HG03066 (cell line): ENCODE measurements around the gene ARHGEF38.
"Not testable (repeated sequence)": the region's sequence is repeated elsewhere in the genome, so short reads cannot be mapped to it uniquely, and the experiment has no call there.

Experiments used
- ATAC-seq: cut with Tn5 transposase; IDR thresholded peaks from one replicate; pipeline ENCODE4 v1.9.1; 2021; ENCODE audit warnings: low read depth; ENCODE audit not compliant: unreplicated experiment

ARHGEF38 gene

DNA sequence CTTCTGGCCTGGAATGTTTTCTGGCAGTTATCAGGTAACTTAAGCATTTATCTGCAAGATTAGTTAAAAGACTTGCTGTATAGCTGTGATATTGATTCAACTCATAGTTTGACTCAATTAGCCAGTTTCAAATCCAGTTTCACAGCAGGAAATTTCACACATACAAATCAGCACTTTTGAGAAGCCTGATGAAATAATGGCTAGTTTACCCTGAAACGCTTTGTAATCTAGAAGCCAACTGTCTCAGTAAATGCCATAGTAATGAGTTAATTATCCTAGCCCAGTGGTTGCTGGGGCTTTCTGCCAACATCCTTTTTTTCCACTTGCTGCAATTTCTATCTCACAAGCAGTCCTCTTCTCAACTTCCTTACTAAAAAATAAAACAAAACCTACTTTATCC is 53.1 kb downstream of the ARHGEF38 start:
- no peak for ATAC-seq

DNA sequence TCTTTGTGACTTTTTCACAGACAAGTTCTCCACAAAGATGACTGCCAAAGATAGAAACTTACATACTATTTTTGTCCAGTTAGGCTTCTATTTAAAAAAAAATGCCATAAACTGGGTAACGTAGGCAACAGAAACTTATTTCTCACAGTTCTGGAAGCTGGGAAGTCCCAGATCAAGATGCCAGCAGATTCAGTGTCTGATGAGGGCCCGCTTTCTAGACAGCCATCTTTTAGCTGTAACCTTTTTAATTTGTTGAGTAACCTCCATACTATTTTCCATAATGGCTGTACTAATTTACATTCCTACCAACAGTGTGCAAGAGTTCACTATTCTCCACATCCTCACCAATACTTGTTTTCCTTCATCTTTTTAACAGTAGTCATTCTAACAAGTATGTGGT is 55.5 kb downstream of the ARHGEF38 start:
- no peak for ATAC-seq

DNA sequence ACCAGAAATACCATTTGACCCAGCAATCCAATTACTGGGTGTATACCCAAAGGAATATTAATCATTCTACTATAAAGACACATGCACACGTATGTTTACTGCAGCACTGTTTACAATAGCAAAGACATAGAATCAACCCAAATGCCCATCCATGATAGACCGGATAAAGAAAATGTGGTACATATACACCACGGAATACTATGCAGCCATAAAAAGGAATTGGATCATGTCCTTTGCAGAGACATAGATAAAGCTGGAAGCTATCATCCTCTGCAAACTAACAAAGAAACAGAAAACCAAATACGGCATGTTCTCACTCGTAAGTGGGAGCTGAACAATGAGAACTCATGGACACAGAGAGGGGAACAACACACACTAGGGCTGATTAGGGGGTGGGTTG is 57.4 kb downstream of the ARHGEF38 start:
- not testable (repeated sequence) for ATAC-seq

DNA sequence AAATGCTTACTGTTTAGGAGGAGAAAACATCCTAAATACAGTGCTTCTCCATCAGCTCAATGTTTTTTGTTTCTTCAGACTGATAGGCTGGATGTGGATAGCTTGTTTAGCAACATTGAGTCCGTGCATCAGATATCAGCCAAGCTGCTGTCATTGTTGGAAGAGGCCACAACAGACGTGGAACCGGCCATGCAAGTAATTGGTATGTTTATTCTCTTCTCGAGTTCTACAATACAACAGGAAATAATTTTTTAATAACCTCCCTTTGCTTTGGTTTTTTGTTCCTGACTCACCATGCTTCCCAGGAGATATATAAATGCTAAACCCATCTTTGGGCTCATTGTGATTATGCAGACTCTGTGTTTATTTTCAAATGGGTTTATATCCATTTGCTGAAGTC is 60.9 kb downstream of the ARHGEF38 start:
- no peak for ATAC-seq

DNA sequence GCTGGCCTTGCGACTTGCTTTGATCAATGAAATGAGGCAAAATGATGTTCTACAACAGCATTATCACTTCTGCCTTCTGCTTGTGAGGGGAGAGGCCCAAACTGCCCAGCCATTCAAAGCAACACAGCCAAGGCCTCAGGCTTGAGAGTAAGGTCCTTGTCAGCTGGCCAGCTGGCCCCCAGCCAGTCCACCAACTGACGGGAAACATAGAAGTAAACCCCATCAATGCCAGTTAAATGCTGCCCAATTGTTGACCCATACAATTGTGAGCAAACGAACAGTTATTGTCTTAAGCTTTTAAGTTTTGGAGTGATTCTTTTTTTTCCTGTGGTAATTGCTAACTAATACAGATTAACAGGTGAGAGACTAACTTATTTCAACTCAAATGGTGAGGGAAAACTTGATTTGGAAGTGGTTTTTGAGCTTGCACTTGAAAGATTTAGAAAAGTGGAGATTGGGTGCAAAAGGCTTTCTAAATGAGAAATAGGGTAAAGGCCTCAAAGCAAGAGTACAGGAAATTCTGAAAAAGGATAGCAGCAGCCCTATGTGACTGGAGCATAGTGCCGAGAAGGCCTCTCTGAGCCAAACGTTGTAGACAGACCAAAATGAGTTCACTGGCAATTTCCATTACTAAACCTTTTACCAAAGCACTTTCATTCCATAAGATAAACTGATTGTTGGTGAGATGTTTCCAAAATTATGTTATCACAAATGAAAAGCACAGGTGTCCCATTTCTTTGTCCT is 66.9 kb downstream of the ARHGEF38 start:
- no peak for ATAC-seq

DNA sequence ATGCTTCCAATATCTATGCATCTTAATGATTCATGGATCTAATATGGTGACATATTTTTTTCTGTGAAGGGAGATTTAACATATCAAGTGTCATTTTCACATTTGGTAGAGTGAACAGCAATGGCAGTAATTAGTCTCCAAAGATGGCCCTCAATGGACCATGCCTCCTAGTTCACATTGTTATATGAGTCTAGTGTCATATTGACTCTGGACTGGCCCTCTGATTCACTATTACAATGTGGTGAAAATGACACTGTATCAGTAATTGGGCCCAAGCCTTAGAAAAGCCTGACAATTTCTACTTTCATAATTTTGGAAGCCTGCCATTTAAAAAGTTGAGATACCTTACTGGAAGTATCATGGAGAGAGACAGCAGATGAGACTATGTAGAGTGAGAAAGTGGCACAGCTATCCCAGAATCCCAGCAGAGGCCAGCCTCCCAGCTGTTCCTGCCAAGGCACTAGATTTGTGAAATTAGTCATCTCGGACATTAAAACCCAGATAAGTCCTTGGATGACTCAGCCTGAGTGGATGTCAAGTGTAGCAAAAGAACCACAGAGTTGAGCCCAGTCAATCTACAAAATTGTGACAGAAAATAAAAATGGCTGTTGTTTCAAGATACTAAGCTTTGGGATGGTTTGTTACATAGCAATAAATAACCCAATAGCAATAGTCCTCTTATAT is 68.4 kb downstream of the ARHGEF38 start:
- no peak for ATAC-seq

DNA sequence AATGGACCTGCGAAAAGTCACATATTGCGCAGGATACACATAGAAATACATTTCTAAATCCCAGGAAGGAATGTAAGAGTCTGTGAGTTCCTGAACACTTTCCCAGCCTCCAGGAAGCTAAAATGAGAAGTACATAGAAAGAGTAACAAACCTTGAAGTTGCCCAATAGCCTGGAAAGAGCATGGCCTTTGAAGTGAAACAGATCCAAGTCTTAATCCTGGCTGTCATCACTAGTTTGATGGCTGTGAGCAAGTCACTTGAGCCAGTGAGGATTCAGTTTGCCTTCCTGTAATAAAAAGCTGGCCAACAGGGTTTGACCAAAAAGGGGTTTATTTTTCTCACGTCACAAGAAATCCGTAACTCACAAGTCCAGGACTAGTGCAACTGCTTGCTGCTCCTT is 69.8 kb downstream of the ARHGEF38 start:
- no peak for ATAC-seq

DNA sequence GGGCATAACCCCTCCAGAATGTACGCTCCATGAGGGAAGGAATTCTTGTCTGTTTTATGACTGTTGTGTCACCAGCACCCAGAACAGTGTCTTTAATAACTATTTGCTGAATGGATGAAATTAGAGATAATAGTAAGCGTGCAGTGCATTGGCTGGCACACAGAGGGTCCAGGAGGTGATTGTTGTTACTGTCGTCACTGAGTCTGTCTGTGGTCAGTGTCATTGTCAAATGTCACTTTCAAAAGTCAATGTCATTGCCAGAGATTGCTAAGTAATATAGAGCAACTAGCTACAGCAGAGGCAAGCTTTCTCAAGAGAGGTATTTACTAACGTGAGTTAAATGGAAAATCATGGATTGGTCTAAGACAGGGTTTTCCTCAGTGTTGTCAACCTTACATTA is 70.7 kb downstream of the ARHGEF38 start:
- ATAC-seq: no peak

DNA sequence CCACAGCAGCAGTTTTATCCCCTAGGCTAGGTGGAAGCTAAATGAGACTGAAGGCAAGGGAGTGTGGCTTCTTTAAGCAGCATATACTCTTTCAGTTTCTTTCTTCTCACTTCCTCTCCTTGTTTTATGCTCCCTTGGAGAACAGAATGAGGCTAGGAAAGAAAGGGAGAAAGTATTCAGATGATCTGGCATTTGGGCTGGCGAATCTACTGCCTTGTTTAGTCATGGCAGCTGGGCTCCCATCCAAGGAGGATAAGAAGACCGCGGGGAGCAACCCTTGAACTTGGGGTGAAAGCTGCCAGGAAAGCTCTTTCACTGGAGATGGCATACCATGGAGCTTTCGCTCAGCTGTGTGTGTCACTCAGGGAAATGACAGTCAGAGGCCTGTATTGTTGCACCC is 72.1 kb downstream of the ARHGEF38 start:
- ATAC-seq: peak; percentile 60

DNA sequence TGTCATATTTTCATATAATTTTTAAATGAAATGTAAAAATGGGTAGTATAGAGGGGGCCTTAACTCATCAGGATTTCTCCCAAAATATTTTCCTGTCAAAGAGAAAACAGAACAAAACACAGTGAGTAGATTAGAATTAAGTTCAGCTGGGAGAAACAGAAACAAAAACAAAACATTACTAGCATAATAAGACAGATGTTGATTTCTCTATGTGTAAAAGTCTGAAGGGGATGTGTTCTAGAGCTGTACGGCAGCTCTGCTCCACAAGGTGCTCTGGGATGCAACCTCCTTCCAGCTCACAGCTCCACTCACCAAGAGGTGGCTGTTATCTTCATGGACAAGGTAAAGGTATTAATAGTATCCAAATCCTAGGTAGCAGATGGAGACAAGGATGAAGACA is 72.8 kb downstream of the ARHGEF38 start:
- no peak for ATAC-seq

DNA sequence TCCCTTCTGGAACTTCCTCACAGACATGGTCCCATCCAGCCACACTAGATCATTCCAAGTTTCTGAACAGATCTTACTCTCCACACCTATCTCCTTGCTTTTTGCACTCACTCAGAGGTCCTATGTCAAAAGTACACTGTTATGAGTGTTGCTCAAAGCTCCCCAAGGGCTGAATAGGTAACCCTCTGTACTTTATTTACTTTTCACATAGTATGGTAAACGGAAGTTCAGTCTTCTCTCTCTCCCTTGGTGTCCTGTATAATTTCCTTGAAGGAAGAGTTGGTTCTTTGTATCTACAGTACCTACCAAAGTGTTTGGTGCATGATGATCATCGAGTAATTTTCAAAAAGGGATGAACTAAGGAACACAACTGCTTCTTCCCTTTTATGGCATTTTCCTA is 74.4 kb downstream of the ARHGEF38 start:
- no peak for ATAC-seq

DNA sequence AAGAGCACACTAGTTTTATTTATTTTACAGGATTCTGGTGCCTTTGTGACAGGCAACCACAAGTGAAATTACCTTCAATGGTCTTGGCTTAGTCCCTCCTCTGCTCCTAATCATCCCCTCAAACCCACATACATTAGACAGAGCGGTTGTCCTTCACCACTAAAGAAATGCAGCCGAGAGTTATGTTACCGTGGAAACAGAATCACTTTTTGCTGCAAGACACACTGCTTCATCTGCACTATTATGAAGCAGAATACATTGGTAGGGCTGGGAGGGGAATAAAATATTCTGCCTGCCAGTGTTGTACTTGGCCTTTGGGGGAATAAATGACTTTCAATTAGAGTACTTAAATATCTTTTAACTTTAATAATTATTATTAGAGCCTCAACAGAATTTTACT is 75.2 kb downstream of the ARHGEF38 start:
- no peak for ATAC-seq

DNA sequence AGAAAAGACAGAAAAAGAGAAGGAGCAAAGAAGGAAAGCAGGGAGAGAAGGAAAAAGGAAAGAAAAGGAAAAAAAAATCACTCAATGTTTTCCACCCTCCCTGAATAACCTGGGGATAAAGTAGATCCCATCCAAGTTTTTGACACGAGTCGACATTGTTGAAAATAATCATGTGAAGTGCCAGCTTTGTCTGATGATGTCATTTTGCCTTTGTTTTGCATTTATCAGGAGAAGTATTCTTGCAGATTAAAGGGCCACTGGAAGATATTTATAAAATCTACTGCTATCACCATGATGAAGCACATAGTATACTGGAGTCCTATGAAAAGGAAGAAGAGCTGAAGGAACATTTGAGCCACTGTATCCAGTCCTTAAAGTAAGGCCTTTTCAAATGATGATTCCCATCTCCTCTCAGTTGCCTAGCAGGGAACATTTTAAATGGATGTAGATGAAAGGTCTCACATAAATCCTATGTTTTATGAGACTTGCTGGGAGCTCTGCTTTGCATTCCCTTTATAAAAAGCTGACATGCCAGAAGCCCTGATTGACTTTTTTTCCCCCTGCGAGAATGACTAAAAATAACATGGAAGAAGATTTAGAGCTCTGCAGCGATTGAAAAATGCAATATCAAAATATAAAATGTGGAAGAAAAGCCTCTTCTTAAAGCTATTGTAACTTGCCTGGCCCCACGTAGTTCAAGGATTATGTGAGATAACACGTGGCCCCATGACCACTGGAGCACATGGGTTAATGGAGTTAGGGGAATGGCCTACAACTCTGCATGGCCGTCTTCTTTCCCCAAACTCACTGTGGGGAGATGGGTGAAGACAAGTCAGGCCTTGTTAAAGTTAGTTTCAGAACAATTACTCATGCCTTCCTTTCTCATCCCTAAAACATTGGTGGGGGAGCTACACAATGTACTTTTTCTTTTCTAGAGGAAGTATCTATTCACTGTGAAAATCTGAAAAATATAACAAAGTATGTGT is 78.5 kb downstream of the ARHGEF38 start:
- ATAC-seq: no peak

DNA sequence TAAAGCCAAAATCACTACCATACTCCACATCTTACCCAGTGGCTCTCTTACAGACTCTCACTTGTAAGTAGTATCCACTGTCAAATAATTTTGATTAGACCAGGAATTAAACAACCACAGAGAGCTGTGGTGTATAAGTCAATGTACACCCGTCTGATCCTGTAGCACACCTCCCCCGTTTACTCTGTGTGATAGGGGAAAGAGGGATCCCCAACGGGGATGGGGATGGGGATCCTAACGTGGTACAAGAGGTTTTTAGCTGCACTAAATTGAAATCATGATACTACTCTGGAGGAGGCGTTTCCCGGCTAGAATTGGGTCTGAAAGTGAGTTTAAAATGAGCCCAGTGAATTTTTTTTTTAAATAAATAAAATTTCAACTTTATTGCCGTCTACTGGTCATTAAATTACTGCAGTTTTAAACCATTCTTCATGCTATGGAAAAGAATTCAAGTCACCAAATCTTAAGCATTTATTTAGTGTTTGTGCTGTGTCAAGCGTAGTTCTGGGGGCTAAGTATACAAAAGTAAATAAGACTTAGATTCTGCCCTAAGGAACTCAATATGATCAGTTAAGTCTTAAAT is 79.5 kb downstream of the ARHGEF38 start:
- ATAC-seq: no peak

DNA sequence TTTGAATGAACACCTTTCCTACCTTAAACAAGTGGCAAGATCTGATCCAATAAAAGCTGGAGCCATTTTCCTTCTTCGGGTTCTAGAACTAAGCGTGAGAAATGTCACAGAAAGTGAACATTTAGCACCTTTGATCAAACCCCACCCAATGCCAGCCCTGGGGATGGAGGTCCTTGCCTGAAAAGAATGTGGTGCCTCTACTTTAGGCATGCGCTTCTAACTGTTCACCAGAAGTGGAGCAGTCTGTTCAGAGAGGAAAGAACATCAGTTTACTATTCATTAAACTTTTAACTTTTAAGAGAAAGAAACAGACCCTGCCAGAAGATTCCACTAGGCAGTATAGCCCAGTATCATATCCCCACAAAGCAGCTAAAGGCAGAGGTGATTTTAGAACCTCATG is 80.2 kb downstream of the ARHGEF38 start:
- no peak for ATAC-seq

DNA sequence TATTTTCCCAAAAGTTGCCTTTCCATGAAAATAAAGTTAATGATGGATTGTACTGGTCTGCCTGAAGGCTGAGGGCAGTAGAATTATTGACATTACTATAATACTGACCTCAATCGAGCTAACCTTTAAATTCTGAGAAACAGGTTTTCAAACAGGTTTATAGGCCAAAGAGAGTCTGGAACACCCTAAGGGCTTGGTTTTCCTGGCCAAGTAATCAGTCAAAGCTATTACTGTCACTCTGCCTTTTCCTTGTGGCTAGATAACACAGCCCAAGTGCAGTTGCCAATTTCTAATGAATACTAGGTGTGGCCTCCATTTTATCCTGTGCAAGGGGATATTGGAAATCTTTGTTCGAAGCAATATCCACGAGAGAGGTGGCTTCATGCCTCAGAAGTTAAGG is 80.8 kb downstream of the ARHGEF38 start:
- no peak for ATAC-seq

DNA sequence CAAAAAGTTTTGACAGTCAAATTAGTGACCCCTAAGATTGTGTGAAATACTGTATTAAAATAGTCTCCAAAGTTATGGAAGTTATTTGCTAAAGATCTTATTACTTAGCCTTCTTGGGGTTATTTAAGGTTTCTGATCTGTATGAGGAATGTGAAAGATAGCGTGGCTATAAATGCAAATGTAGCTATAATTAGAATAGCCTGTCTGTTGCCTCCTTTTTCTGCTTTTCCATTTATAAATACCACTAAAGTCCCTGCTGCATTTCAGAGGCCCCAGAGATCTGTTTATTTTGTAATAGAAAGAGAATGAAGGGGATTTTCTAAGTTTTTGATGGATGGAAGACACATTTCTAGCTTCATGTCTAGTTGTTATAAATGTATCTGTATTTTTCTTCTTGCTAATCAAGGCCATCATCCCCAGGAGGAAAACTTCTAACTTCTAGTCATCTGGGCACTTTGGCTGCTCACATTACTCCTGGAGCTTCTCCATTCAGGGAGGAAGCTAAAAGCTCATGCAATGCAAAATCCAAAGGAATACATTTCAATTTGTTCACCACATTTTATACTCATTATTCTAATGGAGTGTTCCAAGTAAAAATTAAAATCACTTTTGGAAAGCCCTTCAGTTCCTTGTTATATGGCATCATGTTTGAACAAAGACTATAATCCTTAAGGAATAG is 82.1 kb downstream of the ARHGEF38 start:
- no peak for ATAC-seq

DNA sequence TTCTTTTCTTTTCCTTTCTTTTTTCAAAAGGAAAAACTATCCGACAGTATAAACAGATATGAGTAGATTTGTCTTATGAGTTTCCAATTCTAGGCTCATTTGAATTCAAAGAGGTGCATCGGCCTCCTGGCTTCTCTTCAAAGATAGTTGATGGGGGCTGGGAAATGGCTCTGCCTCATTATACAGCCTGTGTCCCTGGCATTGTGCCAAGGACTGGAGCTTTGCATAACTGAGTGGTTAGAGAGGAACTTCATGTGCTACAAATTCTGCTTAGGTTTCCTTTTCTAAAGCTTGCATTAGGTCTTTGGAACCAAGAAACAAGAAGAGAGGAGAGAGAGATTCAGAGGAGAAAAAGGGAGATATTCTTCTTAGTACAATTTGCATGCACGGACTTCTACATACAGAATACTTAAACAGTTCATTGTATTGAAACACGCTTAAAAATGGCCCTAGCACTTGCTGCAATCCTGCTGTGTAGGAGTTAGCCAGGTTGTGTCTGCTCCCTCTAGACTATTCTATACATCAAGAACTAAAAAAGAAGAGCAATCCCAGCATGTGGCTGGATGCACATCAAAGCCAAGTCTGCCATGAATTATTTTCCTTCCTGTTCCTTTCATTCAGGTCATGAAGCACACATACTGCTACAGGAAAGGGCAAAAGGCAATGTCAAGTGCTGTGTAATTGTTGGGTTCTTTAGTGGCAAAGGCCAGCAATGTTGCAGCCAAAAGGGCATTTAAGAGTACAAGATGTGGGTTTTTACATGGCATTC is 85.2 kb downstream of the ARHGEF38 start:
- ATAC-seq: peak; percentile 83

DNA sequence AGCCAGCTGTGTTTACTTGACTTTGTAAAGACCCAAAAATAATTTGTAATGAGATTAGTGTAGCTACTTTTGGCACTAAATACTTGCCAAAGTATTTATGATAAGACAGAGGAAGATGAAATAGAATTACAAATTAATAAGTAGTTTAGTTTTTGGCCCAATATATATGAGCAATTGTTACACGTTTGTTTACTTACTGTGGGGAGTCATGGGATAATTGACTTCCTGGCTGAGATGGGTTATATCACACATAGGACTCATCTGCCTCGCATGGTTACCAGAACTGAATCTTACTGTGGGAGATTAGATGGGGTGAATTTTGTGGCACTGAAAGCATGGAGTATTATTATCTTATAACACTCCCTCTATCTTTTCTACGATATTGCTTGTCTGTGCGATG is 89.4 kb downstream of the ARHGEF38 start:
- no peak for ATAC-seq

DNA sequence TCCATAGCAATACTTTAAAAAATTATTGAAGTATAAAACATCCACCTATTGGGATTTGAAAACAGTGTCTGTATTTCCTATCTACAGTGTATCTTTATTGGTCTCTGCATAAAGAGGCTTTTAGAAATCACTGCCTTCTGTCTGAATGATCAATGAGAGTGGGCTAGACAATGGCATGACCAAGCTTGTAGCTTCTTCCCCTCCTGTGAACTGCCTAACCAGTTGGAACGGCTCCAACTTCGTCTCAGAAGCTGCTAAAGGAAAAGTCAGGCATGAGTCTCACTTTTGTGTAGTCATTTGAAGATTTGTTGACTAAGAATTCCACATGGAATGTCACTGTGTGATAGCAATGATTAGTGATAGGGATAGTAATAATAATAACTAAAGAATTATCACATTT is 91.8 kb downstream of the ARHGEF38 start:
- ATAC-seq: no peak
